HG03342 (cell line): ENCODE measurements around the gene ZNF660.

Experiments
- ATAC-seq: cut with Tn5 transposase; IDR thresholded peaks from one replicate; pipeline ENCODE4 v1.9.1; 2021; ENCODE audit warnings: mild to moderate bottlenecking, moderate library complexity; ENCODE audit not compliant: unreplicated experiment

Gene ZNF660

GRCh38 chr3:44628716-44629115, 44.0 kb downstream of the ZNF660 start:
- ATAC-seq: no peak

GRCh38 chr3:44632193-44632592, 47.4 kb downstream of the ZNF660 start:
- ATAC-seq: no peak

GRCh38 chr3:44642337-44642736, 57.6 kb downstream of the ZNF660 start:
- no peak for ATAC-seq

GRCh38 chr3:44643024-44643423, 58.3 kb downstream of the ZNF660 start:
- ATAC-seq: no peak

- no peak for ATAC-seq
Measured at GRCh38 chr3:44647771-44648170, 63.0 kb downstream of the ZNF660 start.

GRCh38 chr3:44648564-44649229, 63.9 kb downstream of the ZNF660 start, which contains the start of gene ZNF35:
ZNF35 (plus strand) TSS chr3:44648732; CDS start chr3:44651068, 2,336 bp downstream.
- peak; percentile 98 for ATAC-seq
